Gastrocnemius medialis (tissue), 4 donors: ENCODE results near the gene EXOC6. TPM values are rescaled to one million over a fixed set of nuclear protein-coding genes. Genes with fewer than 3 reads are reported as not detected.

Experiments
- ATAC-seq, 2 donors: fragments of 150-250 bp; one replicate each; pipeline ENCODE4 v1.9.1; 2016
- DNase-seq, 2 donors: peaks; one replicate each; pipeline ENCODE4 v3.0.0-alpha.2; 2019
- H3K27ac ChIP-seq, 4 donors: fragments of 200-600 bp; sonication (generic); 1 replicate in 1 of 4; 2 replicates in 3 of 4; pipeline ENCODE4 v1.5.1; 2016 to 2018; ENCODE audit warnings: mild to moderate bottlenecking in 2 of 4, moderate library complexity in 1 of 4
- H3K27me3 ChIP-seq, 3 donors: fragments of 200-600 bp; sonication (generic) in 2 of 3; 1 replicate in 1 of 3; 2 replicates in 2 of 3; pipeline versions ENCODE4 v1.5.1 to v1.6.0; 2016 to 2019; ENCODE audit warnings: mild to moderate bottlenecking in 1 of 3, moderate library complexity in 1 of 3
- H3K36me3 ChIP-seq, 2 donors: fragments of 200-600 bp; sonication (generic) in 1 of 2; one replicate each; pipeline ENCODE4 v1.5.1; 2017 to 2018
- H3K4me1 ChIP-seq, 2 donors: fragments of 200-600 bp; sonication (generic) in 1 of 2; one replicate each; pipeline ENCODE4 v1.5.1; 2016 to 2017; ENCODE audit warnings: mild to moderate bottlenecking in 2 of 2
- H3K4me3 ChIP-seq, 4 donors: fragments of 200-600 bp; sonication (generic) in 3 of 4; 1 replicate in 1 of 4; 2 replicates in 3 of 4; pipeline ENCODE4 v1.5.1; 2016 to 2019; ENCODE audit warnings: mild to moderate bottlenecking in 2 of 4
- H3K9me3 ChIP-seq, 3 donors: fragments of 200-600 bp; sonication (generic) in 2 of 3; 1 replicate in 1 of 3; 2 replicates in 2 of 3; pipeline ENCODE4 v1.5.1; 2016 to 2019
- CTCF ChIP-seq, 5 experiments: fragments of 450-650 bp in 3 of 5; fragments of 200-600 bp in 2 of 5; sonication (generic) in 2 of 5; IDR thresholded peaks in 4 of 5; conservative IDR thresholded peaks in 1 of 5; 1 replicate in 4 of 5; 2 replicates in 1 of 5; pipeline ENCODE4 v1.5.1; 2016 to 2019; ENCODE audit warnings: antibody characterized with exemption in 5 of 5, mild to moderate bottlenecking in 3 of 5, moderate library complexity in 3 of 5
- POLR2A ChIP-seq, 2 donors: fragments of 450-650 bp; IDR thresholded peaks; one replicate each; pipeline ENCODE4 v1.6.1; 2017; ENCODE audit warnings: antibody characterized with exemption in 2 of 2, mild to moderate bottlenecking in 2 of 2, moderate library complexity in 2 of 2
- in situ Hi-C, 4 donors: fragments of 200-750 bp; cut with MboI; loops; one replicate each; pipeline versions ENCODE4 v1.15.0 to v1.8.0; 2017; ENCODE audit warnings: low sequenced_read_pairs in 4 of 4
- intact Hi-C: fragments of 100-400 bp; cut with DNase I; formaldehyde crosslinking; loops from one replicate; pipeline ENCODE4 v1.15.1; 2023; ENCODE audit warnings: low total_unique reads
- total RNA-seq, 4 donors: library from RNA; depleted of rRNA; stranded (reverse); fragments of >200 nt; gene quantifications; one replicate each; pipeline versions ENCODE4 v1.1.0 to v1.2.3, GENCODE V29; 2016

EXOC6 gene
- total RNA-seq, 4 donors from 2014 or later = 11.8 to 16.8 (median 14.6) TPM

GRCh38 chr10:93026072-93026471 is 177.8 kb downstream of the EXOC6 start:
- H3K4me3 ChIP-seq = no peak overlapping the region
- no peak for TF ChIP-seq POLR2A (IDR thresholded peaks at IDR 0.05)
- no peak for TF ChIP-seq CTCF (IDR thresholded peaks at IDR 0.05 in 4 of 5, conservative IDR thresholded peaks at IDR 0.05 in 1 of 5)
- H3K4me1 ChIP-seq = no peaks in the 10 kb centered on the region
- no peaks in the 10 kb centered on the region for H3K9me3 ChIP-seq
- H3K27ac ChIP-seq = no peak overlapping the region
- DNase-seq (no peak), ATAC-seq (no peak)
- intact Hi-C loops = no loop called here
- H3K36me3 ChIP-seq = peaks cover 0 to 26% of the 10 kb centered on the region in 2 donors
- in situ Hi-C loops = no loop called here
- no peaks in the 10 kb centered on the region for H3K27me3 ChIP-seq

GRCh38 chr10:93027508-93027907 is 179.2 kb downstream of the EXOC6 start:
- no peak for DNase-seq
- Histone ChIP-seq H3K4me1 (no peaks in the 10 kb centered on the region), H3K27me3 (no peaks in the 10 kb centered on the region), H3K27ac (no peak overlapping the region), H3K36me3 (peaks cover 0 to 26% of the 10 kb centered on the region in 2 donors), H3K4me3 (no peak overlapping the region), H3K9me3 (no peaks in the 10 kb centered on the region)
- intact Hi-C loops (no loop called here), in situ Hi-C loops (no loop called here)
- TF ChIP-seq CTCF (IDR thresholded peaks at IDR 0.05 in 4 of 5, conservative IDR thresholded peaks at IDR 0.05 in 1 of 5) = no peak
- TF ChIP-seq POLR2A (IDR thresholded peaks at IDR 0.05) = no peak
- no peak for ATAC-seq

GRCh38 chr10:93028883-93029282 is 180.6 kb downstream of the EXOC6 start:
- TF ChIP-seq POLR2A (IDR thresholded peaks at IDR 0.05) = no peak
- no peak for TF ChIP-seq CTCF (IDR thresholded peaks at IDR 0.05 in 4 of 5, conservative IDR thresholded peaks at IDR 0.05 in 1 of 5)
- intact Hi-C loops = no loop called here

GRCh38 chr10:93030409-93030808 is 182.1 kb downstream of the EXOC6 start:
- peaks cover 0 to 26% of the 10 kb centered on the region in 2 donors for H3K36me3 ChIP-seq
- TF ChIP-seq POLR2A (IDR thresholded peaks at IDR 0.05) (no peak), CTCF (IDR thresholded peaks at IDR 0.05 in 4 of 5, conservative IDR thresholded peaks at IDR 0.05 in 1 of 5) (no peak)
- intact Hi-C loops (no loop called here), in situ Hi-C loops (no loop called here)
- no peaks in the 10 kb centered on the region for H3K4me1 ChIP-seq
- H3K27ac ChIP-seq = no peak overlapping the region
- no peaks in the 10 kb centered on the region for H3K27me3 ChIP-seq
- no peak for ATAC-seq
- DNase-seq = no peak
- H3K9me3 ChIP-seq = no peaks in the 10 kb centered on the region
- no peak overlapping the region for H3K4me3 ChIP-seq

More at GRCh38 chr10:93028883-93029282, 180.6 kb downstream of the EXOC6 start:
- no peaks in the 10 kb centered on the region for H3K4me1 ChIP-seq
- H3K4me3 ChIP-seq = no peak overlapping the region
- in situ Hi-C loops = no loop called here
- peaks cover 0 to 26% of the 10 kb centered on the region in 2 donors for H3K36me3 ChIP-seq
- DNase-seq (no peak), ATAC-seq (no peak)
- H3K27me3 ChIP-seq = no peaks in the 10 kb centered on the region
- H3K27ac ChIP-seq = no peak overlapping the region
- H3K9me3 ChIP-seq = no peaks in the 10 kb centered on the region
